ENCODE data around the gene IMP4. TPM values are rescaled to one million over a fixed set of nuclear protein-coding genes. Genes with fewer than 3 reads are reported as not detected.

IMP4 gene
- total RNA-seq, 1 donor from 2014 or later = 69.5 TPM

GRCh38 chr2:130355172-130355577, 12.5 kb downstream of the IMP4 start:
- no peak for DNase-seq (ENCODE audit: low spot score)
- peak; percentile 2 for ATAC-seq

DNA sequence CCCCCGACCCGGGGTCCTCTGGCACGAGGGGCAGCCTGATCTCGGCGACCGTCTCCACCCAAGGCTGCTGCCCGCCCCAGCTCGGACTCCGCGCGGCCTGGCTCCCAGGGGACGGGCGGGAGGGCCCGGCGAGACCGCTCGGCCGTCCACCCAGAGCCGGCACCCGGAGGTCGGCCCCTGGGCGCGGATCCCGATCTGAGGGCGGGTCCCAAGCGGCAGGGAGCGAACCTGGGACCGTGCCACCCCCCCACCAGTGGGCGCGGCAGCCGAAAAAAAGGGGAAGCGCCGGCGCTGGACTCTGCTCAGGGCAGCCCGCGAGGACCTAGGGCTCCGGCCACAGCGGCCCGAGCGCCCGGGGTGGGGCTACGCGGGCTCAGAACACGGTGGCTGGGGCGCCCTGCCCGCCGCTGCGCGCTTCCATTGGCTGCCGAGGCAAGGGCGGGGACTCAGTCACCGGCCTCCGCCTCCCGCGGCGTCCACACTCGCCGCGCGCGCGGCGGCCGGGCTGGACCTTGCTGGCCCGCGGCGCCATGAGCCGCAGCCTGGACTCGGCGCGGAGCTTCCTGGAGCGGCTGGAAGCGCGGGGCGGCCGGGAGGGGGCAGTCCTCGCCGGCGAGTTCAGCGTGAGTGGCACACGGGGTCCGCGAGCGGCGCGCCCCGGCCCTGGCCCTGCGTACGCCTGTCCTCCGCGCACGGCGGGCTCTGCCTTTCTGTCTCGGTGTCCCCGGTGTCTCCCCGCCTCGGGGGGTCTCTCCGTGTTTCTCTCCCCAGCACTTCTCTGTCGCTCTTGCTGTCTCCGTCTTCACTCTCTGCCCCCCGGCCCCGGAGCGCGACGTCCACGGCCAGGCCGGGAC, 13.1 kb downstream of the IMP4 start, which contains the start of gene PTPN18:
TSS of gene PTPN18 (plus strand) at position 479 of the 854 bp plus-strand sequence. CDS start at position 531, 52 bp downstream.
- DNase-seq (ENCODE audit: low spot score) = peak; percentile 98
- peak; percentile 90 for ATAC-seq

- ATAC-seq = no peak
These were observed 15.2 kb downstream of the IMP4 start for GRCh38 chr2:130357864-130358263.

GRCh38 chr2:130358420-130359350, 16.0 kb downstream of the IMP4 start:
- DNase-seq (ENCODE audit: low spot score) (peak; percentile 24), ATAC-seq (no peak)

More at GRCh38 chr2:130357864-130358263, 15.2 kb downstream of the IMP4 start:
- DNase-seq (ENCODE audit: low spot score) = no peak

DNA sequence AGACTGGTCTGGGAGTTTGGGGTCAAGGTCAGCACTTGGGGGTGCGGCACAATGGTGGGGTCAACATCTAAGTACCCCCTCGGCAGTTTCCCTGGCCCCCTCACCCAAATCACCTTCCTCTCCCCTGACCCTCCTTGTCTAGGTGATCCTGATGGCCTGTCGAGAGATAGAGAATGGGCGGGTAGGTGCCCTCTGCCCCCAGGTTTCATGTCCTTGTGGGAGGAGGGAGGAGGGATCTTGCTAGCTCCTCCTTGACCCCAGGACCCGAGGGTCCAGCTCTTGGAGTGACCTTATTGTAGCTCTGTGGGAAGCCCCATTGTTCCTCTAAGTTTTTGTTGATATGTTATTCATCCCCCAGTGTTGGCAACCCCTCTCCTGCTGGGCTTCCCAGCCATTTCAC, 16.8 kb downstream of the IMP4 start:
- no peak for ATAC-seq

GRCh38 chr2:130363479-130363878, 20.8 kb downstream of the IMP4 start:
- DNase-seq (ENCODE audit: low spot score) = no peak
- ATAC-seq = no peak

More for the DNA sequence above, 16.8 kb downstream of the IMP4 start:
- peak; percentile 5 for DNase-seq (ENCODE audit: low spot score)

GRCh38 chr2:130365075-130365474, 22.4 kb downstream of the IMP4 start:
- no peak for DNase-seq (ENCODE audit: low spot score)
- ATAC-seq = no peak

GRCh38 chr2:130365963-130366362, 23.3 kb downstream of the IMP4 start:
- ATAC-seq = no peak
- DNase-seq (ENCODE audit: low spot score) = no peak

DNA sequence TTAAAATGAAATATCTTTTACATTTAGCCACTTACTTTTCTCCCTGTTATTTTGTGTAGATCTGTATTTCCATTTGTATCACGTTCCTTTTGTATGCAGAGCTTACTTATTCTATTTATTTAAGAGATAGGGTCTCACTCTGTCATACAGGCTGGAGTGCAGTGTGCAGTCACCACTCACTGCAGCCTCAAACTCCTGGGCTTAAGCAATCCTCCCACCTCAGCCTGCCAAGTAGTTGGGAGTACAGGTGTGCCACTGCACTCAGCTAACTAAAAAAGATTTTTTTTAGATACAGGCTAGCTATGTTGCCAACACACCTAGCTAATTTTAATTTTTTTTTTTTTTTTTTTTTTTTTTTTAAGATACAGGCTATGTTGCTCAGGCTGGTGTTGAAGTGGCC, 24.0 kb downstream of the IMP4 start:
- peak; percentile 47 for DNase-seq (ENCODE audit: low spot score)
- ATAC-seq = peak; percentile 89

DNA sequence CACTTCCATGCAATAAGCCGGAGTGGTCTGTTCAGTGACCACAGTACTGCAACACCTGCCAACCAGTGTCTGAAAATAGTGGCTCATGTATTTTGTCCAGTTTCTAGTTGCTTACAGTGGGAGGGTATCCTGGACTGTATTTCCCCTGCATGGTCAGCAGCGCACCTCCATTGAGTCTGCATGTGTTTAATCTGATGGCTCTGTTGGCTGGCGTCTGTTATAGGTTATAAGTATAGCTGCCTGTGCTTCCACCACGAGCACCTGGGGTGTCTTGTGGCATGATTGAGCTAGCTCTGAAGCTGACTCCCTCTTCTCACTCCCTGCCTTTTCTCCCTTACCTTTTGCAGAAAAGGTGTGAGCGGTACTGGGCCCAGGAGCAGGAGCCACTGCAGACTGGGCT, 26.1 kb downstream of the IMP4 start:
- DNase-seq (ENCODE audit: low spot score) (peak; percentile 12), ATAC-seq (no peak)

DNA sequence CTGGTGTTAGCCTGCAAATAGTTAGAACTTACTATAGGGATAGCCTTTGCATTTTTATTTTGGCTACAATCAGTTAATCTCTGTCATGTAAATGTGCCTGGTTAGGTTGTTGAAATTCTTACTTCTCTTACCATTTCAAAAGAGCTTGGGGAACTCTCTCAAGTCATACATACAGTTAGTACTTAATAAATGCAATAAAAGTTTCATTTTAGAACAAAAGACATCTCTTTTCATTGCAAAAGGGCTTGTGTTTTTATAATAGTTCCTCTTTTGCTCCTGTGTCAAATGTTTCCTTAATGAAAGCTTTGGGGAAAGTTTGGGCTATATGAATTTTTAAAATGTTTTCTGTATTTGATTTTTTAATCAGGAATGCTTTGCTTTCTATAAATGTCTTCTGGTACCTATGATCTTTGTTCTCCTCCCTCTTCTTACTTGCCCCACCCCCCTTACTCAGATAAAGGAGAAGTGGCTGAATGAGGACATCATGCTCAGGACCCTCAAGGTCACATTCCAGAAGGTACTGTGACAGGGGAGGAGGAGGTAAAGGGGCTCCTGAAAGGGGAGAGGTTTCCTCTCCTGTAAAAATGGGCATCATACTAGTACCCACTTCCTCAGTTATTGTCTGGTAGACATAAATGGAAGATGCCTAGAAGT, 26.7 kb downstream of the IMP4 start:
- DNase-seq (ENCODE audit: low spot score) = no peak
- no peak for ATAC-seq

- no peak for DNase-seq (ENCODE audit: low spot score)
- ATAC-seq = no peak
These were observed 27.3 kb downstream of the IMP4 start for GRCh38 chr2:130369965-130370341.

DNA sequence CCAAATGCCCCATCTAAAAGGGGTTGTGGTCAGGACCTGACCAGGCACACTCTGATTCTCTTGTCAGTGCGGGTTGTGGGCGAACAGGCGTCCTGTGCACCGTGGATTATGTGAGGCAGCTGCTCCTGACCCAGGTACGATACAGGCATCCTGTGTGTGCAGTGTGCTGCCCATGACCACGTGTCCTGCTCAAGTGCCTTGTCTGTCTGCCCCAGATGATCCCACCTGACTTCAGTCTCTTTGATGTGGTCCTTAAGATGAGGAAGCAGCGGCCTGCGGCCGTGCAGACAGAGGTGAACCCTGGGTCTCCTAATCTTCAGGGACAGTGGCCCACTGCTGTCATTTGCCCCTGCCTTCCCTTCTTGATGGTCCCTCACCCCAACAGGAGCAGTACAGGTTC, 27.8 kb downstream of the IMP4 start:
- ATAC-seq (no peak), DNase-seq (ENCODE audit: low spot score) (peak; percentile 38)

GRCh38 chr2:130371723-130372054, 29.0 kb downstream of the IMP4 start:
- ATAC-seq (peak; percentile 38), DNase-seq (ENCODE audit: low spot score) (no peak)

- DNase-seq (ENCODE audit: low spot score) (peak; percentile 75), ATAC-seq (peak; percentile 82)
These were observed 29.5 kb downstream of the IMP4 start for GRCh38 chr2:130372055-130372832.

GRCh38 chr2:130372833-130373807, 30.4 kb downstream of the IMP4 start:
- DNase-seq (ENCODE audit: low spot score) (no peak), ATAC-seq (no peak)

GRCh38 chr2:130373808-130374365, 31.2 kb downstream of the IMP4 start:
- no peak for DNase-seq (ENCODE audit: low spot score)
- no peak for ATAC-seq

DNA sequence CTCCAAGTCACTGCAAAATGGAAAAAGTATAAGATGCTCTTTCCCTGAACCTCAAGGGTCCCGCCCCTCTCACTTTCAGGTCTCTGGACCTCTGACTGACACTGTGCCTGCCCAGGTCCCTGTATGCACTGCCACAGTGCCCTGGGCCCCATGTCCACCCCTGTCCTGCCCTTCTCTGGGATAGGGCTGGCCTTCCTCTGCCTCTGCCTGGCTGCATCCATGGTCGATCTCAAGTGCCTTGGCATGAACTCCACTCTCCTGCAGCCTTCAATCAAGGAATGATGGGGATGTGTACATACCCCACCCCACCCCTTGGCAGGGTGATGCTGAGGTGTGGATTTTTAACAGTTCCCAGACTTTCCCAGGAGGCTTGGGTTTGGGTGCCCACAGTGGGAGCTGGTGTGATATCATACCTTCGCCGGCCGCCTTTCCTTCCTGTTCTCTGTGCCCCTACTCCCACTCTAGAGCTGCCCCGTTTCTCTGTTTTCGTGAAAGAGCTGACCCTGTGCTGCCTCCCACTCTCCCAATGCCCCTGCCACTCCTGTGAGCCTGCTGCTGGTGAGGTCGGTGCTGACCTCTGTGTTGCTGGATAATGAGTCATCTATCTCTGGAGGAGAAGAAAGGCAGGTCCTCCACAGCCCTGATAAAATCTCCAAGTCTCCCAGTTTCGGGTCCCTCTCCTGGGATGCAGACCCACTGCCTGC, 32.0 kb downstream of the IMP4 start:
- no peak for ATAC-seq
- peak; percentile 24 for DNase-seq (ENCODE audit: low spot score)
